Rectal smooth muscle tissue (tissue), 1 donor: ENCODE measurements around the gene SLC12A6.

Experiments used
- H3K27ac ChIP-seq: one replicate; pipeline ENCODE4 v1.7.0; 2013; ENCODE audit warnings: low read depth, low read length, inconsistent platforms
- H3K27me3 ChIP-seq: one replicate; pipeline ENCODE4 v1.7.0; 2013; ENCODE audit warnings: low read length; ENCODE audit not compliant: control insufficient read depth, insufficient read depth
- H3K36me3 ChIP-seq: one replicate; pipeline ENCODE4 v1.7.0; 2013; ENCODE audit warnings: low read length; ENCODE audit not compliant: control insufficient read depth, insufficient read depth
- H3K4me1 ChIP-seq: one replicate; pipeline ENCODE4 v1.7.0; 2013; ENCODE audit warnings: low read length; ENCODE audit not compliant: control insufficient read depth, insufficient read depth
- H3K4me3 ChIP-seq: one replicate; pipeline ENCODE4 v1.7.0; 2013; ENCODE audit warnings: low read length
- H3K9ac ChIP-seq: one replicate; pipeline ENCODE4 v1.7.0; 2013; ENCODE audit warnings: low read length

The SLC12A6 gene

DNA sequence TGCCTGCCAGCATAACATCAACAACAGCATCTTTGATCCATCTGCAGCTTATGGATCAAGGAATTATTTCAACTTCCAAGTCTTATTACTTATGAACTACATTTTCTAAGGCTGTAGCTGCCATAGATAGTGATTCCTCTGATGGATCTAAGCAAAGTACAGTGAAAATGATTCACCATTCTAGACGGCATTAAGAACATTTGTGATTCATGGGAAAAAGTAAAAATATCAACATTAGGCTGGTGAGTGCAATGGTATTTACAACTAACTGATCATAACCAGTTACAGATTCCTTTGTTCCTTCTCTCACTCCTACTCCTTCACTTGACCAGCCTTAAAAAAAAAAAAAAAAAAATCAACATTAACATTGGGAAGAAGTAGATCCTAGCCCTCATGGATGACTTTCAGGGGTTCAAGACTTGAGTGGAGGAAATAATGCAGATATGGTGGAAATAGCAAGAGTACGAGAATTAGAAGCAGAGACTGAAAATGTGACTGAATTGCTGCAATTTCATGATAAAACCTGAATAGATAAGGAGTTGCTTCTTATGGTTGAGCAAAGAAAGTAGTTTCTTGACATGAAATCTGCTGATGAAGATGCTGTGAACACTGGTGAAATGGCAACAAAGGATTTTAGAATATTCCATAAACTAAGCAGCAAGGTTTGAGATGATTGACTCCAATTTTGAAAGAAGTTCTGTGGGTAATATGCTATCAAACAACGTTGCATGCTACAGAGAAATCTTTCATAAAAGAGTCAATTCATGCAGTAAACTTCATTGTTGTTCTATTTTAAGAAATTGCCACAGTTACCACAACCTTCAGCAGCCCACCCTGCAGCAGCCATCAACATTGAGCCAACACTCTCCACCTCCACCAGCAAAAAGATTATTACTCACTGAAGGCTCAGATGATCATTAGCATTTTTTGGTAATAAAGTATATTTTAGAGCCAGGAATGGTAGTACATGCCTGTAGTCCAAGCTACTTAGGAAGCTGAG is 22.8 kb downstream of the SLC12A6 start:
- H3K4me3 ChIP-seq, result no peak overlapping the region
- H3K9ac ChIP-seq, result no peak overlapping the region
- H3K4me1 ChIP-seq, result no peaks in the 10 kb centered on the region
- no peaks in the 10 kb centered on the region for H3K36me3 ChIP-seq
- H3K27me3 ChIP-seq, result no peaks in the 10 kb centered on the region
- no peak overlapping the region for H3K27ac ChIP-seq

DNA sequence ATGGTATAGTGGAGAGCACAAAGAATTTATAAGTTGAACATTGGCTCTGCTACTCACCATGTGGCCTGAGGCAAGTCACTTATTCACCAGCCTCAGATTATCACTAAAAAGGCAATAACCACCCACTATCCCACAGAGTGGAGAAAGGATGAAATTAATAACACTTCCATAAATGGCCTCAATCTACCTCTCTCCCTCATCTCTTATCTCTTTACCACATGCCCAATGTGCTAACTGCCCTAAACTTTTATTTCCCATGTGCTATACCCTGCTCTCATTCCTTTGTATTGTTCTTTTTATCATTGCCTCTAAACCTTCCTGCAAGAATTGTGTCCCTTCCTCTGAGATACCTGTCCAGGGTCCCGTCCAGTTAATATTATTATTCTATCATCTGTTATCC is 26.0 kb downstream of the SLC12A6 start:
- H3K27me3 ChIP-seq, result no peaks in the 10 kb centered on the region
- no peaks in the 10 kb centered on the region for H3K4me1 ChIP-seq
- H3K27ac ChIP-seq, result no peak overlapping the region
- no peak overlapping the region for H3K9ac ChIP-seq
- H3K36me3 ChIP-seq, result no peaks in the 10 kb centered on the region
- no peak overlapping the region for H3K4me3 ChIP-seq

DNA sequence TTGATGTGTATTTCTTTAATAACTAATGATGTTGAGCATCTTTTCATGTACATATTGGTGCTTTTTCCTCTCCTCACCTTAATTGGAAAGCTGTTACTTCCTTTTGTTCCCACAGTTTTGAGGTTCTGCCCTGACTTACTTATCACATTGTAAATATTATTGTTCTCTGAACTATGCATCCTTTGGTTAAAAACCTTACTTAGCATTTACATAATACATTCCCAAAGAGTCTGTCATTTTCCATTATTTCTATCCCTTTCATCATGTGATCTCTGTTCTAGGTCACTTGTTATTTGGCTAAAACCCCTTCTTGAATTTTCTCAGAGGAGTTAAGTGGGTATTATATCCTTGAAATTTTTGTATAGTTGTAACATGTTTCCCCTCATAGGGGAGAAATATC is 33.0 kb downstream of the SLC12A6 start:
- Histone ChIP-seq H3K27me3 (no peaks in the 10 kb centered on the region), H3K36me3 (no peaks in the 10 kb centered on the region), H3K4me3 (no peak overlapping the region), H3K27ac (no peak overlapping the region), H3K4me1 (no peaks in the 10 kb centered on the region), H3K9ac (no peak overlapping the region)

DNA sequence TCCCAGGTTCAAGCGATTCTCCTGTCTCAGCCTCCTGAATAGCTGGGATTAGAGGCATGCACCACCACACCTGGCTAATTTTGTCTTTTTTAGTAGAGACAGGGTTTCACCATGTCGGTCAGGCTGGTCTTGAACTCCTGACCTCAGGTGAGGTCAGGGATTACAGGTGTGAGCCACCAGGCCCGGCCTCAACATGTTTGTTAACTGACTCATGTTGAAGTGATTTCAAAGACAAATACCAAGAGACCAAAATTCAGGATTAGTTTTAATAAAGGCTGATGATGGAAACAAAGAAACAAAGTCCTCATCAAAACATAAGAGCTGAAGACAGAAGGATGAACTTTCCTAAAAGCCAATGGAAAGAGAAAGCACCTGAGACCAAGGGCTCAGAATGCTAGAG is 36.5 kb downstream of the SLC12A6 start:
- H3K27ac ChIP-seq, result no peak overlapping the region
- H3K4me1 ChIP-seq, result no peaks in the 10 kb centered on the region
- no peaks in the 10 kb centered on the region for H3K36me3 ChIP-seq
- no peaks in the 10 kb centered on the region for H3K27me3 ChIP-seq
- no peak overlapping the region for H3K4me3 ChIP-seq
- H3K9ac ChIP-seq, result no peak overlapping the region

DNA sequence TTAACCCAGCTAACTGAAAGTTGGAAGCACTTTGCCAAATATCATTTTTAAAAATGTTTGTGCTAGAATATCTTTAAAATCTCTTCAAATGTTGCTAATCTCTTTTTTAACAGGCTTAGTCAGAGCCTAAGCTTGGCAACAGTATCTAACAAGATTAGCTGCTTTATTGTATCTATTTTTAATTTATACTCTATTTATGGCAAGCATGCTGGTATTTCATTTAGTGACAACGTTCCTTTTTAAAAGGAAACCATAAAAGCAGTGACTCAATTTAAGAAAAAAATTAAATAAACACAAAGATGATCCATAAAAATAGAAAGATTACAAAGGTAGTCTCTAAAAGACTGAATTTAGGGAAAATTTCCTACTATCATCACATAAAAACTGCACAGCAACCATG is 40.5 kb downstream of the SLC12A6 start:
- Histone ChIP-seq H3K27me3 (no peaks in the 10 kb centered on the region), H3K27ac (no peak overlapping the region), H3K36me3 (no peaks in the 10 kb centered on the region), H3K9ac (no peak overlapping the region), H3K4me3 (no peak overlapping the region), H3K4me1 (no peaks in the 10 kb centered on the region)

DNA sequence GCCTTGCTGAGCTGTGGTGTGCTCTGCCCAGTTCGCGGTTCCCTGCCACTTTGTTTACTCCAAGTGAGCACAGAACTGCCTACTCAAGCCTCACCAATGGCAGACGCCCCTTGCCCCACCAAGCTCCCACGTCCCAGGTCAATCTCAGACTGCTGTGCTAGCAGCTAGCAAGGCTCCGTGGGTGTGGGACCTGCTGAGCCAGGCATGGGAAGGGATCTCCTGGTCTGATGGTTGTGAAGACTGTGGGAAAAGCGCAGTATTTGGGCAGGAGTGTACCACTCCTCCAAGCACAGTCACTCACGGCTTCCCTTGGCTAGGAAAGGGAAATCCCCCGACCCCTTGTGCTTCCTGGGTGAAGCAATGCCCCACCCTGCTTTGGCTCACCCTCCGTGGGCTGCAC is 45.0 kb downstream of the SLC12A6 start:
- Histone ChIP-seq H3K4me3 (no peak overlapping the region), H3K36me3 (no peaks in the 10 kb centered on the region), H3K27ac (no peak overlapping the region), H3K27me3 (no peaks in the 10 kb centered on the region), H3K4me1 (no peaks in the 10 kb centered on the region), H3K9ac (no peak overlapping the region)

DNA sequence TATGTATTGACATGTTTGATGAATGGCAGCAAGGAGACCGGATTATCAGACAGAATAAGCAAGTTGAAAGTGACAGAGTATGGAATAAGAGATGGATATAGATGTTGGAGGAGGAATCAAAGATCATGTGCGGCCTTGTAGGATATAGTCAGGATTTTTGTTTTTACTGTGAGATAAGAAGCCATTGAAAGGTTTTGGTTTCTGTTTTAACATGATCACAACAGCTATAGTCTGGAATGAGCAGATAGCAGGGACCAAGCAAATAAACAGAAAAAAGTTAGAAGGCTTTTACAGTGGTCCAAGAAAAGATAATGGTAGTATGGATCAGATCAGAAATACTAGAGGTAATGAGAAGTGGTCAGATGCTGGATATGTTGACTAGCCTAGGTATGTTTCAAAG is 52.6 kb downstream of the SLC12A6 start:
- H3K4me3 ChIP-seq, result no peak overlapping the region
- H3K4me1 ChIP-seq, result no peaks in the 10 kb centered on the region
- H3K27ac ChIP-seq, result no peak overlapping the region
- H3K27me3 ChIP-seq, result no peaks in the 10 kb centered on the region
- no peak overlapping the region for H3K9ac ChIP-seq
- H3K36me3 ChIP-seq, result no peaks in the 10 kb centered on the region

DNA sequence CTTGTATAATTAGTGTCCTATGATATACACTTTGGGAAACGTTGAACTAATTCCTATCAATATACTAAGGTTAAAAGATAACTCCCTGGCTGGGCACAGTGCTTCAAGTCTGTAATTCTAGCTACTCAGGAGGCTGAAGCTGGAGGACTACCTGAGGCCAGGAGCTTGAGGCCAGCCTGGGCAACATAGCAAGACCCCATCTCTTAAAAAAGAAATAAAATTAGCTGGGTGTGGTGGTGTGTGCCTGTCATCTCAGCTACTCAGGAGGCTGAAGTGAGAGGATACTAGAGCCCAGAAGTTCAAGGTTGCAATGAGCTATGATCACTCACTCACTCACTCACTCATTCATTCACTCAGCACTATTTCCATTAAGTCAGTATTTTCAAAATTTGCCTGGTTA is 55.2 kb downstream of the SLC12A6 start:
- Histone ChIP-seq H3K27ac (no peak overlapping the region), H3K36me3 (no peaks in the 10 kb centered on the region), H3K27me3 (no peaks in the 10 kb centered on the region), H3K9ac (no peak overlapping the region), H3K4me3 (no peak overlapping the region), H3K4me1 (no peaks in the 10 kb centered on the region)

DNA sequence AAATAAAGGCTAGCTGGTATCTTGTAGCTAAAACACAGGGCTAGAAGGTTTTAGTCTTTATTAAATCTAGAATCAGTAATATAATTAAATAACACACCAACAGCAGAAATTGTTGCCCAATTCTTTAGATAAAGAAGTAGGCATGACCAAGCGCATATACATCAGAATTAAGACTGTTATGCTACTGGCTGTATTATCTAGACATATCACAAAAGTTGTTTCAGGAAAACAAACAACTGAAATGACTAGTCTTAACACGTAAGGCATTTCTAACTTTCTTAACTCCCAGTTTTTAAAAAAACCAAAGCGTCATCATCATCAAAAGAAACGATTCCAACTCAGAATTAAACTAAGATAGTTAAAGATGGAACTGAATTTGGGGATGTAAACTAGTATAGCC is 57.4 kb downstream of the SLC12A6 start:
- Histone ChIP-seq H3K9ac (no peak overlapping the region), H3K27me3 (no peaks in the 10 kb centered on the region), H3K4me1 (no peaks in the 10 kb centered on the region), H3K27ac (no peak overlapping the region), H3K36me3 (no peaks in the 10 kb centered on the region), H3K4me3 (no peak overlapping the region)

DNA sequence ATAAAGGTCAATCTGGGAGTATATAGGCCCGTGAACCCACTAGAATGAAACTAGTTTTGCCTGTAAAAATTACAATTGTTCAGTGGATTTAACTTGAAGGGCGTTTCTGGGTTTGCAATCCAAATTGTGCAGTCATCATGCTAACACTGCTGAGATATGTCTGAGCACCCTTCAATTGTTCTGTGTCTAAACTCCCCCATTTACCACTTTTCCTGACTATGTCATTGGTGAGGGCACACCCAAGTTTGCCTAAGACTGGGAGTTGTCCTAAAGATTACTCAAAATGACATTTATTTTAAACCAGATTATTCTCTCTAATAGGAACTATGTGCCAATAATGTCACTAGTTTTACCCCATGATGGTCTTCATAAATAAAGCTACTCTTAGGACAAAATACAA is 58.2 kb downstream of the SLC12A6 start:
- Histone ChIP-seq H3K4me3 (no peak overlapping the region), H3K27ac (no peak overlapping the region), H3K27me3 (no peaks in the 10 kb centered on the region), H3K4me1 (no peaks in the 10 kb centered on the region), H3K9ac (no peak overlapping the region), H3K36me3 (no peaks in the 10 kb centered on the region)

DNA sequence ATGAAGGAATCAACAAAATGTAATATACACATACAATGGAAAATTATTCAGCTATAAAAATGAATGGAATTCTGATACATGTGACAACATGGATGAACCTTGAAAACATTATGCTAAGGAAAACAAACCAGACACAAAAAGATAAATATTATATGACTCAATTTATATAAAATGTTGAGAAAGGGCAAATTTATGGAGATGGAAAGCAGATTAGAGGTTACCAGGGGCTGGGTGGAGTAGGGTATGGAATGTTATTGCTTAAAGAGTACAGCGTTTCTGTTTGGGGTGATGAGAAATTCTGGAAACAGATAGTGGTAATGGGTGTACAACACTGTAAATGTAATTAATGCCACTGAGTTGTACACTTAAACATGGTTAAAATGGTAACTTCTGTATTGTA is 61.9 kb downstream of the SLC12A6 start:
- no peaks in the 10 kb centered on the region for H3K4me1 ChIP-seq
- H3K4me3 ChIP-seq, result no peak overlapping the region
- no peaks in the 10 kb centered on the region for H3K36me3 ChIP-seq
- H3K27ac ChIP-seq, result no peak overlapping the region
- no peaks in the 10 kb centered on the region for H3K27me3 ChIP-seq
- H3K9ac ChIP-seq, result no peak overlapping the region

DNA sequence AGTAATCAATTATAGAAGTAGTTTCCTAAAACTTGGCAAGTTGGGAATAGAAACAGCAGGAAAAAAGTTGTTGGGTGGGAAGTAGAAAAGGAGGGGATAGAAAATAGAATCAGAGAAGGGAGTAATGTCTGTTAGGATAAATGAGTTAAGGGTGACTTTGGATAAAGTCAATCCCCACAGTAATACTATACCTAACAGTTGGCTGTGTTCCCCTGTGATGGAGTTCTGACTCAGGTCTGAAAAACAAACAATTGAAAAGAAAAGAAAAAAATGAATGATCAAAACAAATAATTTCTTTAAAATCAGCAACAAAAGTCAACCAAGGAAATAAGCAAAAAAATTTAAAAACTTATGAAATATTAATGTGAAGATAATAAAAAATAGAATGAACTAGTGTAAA is 62.4 kb downstream of the SLC12A6 start:
- H3K27ac ChIP-seq, result no peak overlapping the region
- no peaks in the 10 kb centered on the region for H3K36me3 ChIP-seq
- H3K27me3 ChIP-seq, result no peaks in the 10 kb centered on the region
- H3K4me3 ChIP-seq, result no peak overlapping the region
- H3K4me1 ChIP-seq, result no peaks in the 10 kb centered on the region
- H3K9ac ChIP-seq, result no peak overlapping the region

DNA sequence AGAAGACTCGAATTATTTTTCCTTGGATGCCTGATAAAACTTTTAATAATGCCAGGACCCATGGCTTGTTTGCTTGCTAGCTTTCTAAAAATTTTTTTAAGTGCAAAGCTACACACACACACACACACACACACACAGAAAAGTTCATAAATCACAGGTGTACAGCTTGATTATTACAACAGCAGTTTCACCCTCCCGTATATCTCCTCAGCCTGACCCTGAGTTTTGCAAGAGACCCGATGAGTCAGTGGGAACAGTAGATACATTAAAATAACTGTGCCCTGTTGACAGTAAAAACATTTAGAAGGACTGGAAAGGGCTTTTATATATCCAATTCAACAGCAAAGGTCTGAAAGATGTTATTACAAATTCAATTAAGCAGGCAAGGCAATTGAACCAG is 66.1 kb downstream of the SLC12A6 start:
- no peak overlapping the region for H3K4me3 ChIP-seq
- no peak overlapping the region for H3K27ac ChIP-seq
- no peaks in the 10 kb centered on the region for H3K36me3 ChIP-seq
- no peaks in the 10 kb centered on the region for H3K27me3 ChIP-seq
- no peak overlapping the region for H3K9ac ChIP-seq
- no peaks in the 10 kb centered on the region for H3K4me1 ChIP-seq
